ENCODE measurements around the gene SLC11A2. TPM values are rescaled to one million over a fixed set of nuclear protein-coding genes. Genes with fewer than 3 reads are reported as not detected.

Gene SLC11A2
- total and polyA plus RNA-seq, 9 of the 15 experiments (the other 6 are each of a cell fraction or from before 2014, with no cell fraction given) = 21.1 to 54.0 (median 32.9) TPM

DNA sequence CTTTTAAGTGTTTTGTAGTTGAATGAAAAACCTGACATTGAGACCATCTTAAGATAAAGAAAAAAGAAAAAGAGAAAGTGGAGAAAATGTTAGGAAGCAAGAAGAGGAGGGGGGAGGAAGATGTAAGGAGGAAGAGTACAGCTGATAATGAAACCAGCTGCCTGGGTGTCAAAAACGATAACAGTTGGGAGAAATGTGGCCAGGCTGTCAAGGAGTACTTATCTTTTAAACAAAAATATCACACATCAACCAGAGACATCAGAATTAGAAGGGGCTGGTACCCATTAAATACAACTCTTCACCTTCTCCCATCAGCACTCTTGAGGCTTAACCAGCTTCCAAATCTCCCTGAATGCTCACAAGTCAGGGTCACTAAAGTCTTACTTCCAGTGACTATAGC, 4.5 kb downstream of the SLC11A2 start (continued):
- TF ChIP-seq, protein P1, sequence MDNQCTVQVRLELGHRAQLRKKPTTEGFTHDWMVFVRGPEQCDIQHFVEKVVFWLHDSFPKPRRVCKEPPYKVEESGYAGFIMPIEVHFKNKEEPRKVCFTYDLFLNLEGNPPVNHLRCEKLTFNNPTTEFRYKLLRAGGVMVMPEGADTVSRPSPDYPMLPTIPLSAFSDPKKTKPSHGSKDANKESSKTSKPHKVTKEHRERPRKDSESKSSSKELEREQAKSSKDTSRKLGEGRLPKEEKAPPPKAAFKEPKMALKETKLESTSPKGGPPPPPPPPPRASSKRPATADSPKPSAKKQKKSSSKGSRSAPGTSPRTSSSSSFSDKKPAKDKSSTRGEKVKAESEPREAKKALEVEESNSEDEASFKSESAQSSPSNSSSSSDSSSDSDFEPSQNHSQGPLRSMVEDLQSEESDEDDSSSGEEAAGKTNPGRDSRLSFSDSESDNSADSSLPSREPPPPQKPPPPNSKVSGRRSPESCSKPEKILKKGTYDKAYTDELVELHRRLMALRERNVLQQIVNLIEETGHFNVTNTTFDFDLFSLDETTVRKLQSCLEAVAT (IDR thresholded peaks at IDR 0.05) = peak in 1 of 2 experiments; percentile 76; a peak in 1 of 4 replicates
- TF ChIP-seq TAF15 (IDR thresholded peaks at IDR 0.05; ENCODE audit: low read depth, low read length) = no peak
- TF ChIP-seq ETV6 (IDR thresholded peaks at IDR 0.05; ENCODE audit: borderline replicate concordance in 1 of 2, low read depth in 2 of 2, low read length in 1 of 2) = peak; percentile 63 to 83; a peak in 3 of 4 replicates
- no peak for TF ChIP-seq ETV6 (CRISPR knock-in tag; IDR thresholded peaks at IDR 0.05; ENCODE audit: borderline replicate concordance)
- TF ChIP-seq MYNN (IDR thresholded peaks at IDR 0.05) = peak; percentile 78
- TF ChIP-seq MYNN (CRISPR knock-in tag; IDR thresholded peaks at IDR 0.05) = no peak
- TF ChIP-seq, protein P2, sequence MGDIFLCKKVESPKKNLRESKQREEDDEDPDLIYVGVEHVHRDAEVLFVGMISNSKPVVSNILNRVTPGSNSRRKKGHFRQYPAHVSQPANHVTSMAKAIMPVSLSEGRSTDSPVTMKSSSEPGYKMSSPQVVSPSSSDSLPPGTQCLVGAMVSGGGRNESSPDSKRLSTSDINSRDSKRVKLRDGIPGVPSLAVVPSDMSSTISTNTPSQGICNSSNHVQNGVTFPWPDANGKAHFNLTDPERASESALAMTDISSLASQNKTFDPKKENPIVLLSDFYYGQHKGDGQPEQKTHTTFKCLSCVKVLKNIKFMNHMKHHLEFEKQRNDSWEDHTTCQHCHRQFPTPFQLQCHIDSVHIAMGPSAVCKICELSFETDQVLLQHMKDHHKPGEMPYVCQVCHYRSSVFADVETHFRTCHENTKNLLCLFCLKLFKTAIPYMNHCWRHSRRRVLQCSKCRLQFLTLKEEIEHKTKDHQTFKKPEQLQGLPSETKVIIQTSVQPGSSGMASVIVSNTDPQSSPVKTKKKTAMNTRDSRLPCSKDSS (IDR thresholded peaks at IDR 0.05; ENCODE audit: low read depth, partially characterized antibody) = no peak
- TF ChIP-seq NCOA4 (IDR thresholded peaks at IDR 0.05; ENCODE audit: partially characterized antibody) = no peak
- no peak for TF ChIP-seq EZH2 (IDR thresholded peaks at IDR 0.05; ENCODE audit: borderline replicate concordance, low read depth, low read length)
- no peak for TF ChIP-seq ZNF121 (CRISPR knock-in tag; conservative IDR thresholded peaks at IDR 0.05)
- TF ChIP-seq RBFOX2 (IDR thresholded peaks at IDR 0.05; ENCODE audit: low read depth, low read length) = no peak
- TF ChIP-seq, protein P3, sequence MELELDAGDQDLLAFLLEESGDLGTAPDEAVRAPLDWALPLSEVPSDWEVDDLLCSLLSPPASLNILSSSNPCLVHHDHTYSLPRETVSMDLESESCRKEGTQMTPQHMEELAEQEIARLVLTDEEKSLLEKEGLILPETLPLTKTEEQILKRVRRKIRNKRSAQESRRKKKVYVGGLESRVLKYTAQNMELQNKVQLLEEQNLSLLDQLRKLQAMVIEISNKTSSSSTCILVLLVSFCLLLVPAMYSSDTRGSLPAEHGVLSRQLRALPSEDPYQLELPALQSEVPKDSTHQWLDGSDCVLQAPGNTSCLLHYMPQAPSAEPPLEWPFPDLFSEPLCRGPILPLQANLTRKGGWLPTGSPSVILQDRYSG (tag; conservative IDR thresholded peaks at IDR 0.05; ENCODE audit: low read depth) = no peak
- TF ChIP-seq, protein P4, sequence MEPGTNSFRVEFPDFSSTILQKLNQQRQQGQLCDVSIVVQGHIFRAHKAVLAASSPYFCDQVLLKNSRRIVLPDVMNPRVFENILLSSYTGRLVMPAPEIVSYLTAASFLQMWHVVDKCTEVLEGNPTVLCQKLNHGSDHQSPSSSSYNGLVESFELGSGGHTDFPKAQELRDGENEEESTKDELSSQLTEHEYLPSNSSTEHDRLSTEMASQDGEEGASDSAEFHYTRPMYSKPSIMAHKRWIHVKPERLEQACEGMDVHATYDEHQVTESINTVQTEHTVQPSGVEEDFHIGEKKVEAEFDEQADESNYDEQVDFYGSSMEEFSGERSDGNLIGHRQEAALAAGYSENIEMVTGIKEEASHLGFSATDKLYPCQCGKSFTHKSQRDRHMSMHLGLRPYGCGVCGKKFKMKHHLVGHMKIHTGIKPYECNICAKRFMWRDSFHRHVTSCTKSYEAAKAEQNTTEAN (CRISPR knock-in tag; IDR thresholded peaks at IDR 0.05) = no peak
- no peak for TF ChIP-seq SRF (CRISPR knock-in tag; IDR thresholded peaks at IDR 0.05)
- TF ChIP-seq HEY1 (CRISPR knock-in tag; IDR thresholded peaks at IDR 0.05; ENCODE audit: borderline replicate concordance) = no peak
- TF ChIP-seq SIRT6 (IDR thresholded peaks at IDR 0.05; ENCODE audit: low read depth, low read length) = no peak
- TF ChIP-seq, protein P5, sequence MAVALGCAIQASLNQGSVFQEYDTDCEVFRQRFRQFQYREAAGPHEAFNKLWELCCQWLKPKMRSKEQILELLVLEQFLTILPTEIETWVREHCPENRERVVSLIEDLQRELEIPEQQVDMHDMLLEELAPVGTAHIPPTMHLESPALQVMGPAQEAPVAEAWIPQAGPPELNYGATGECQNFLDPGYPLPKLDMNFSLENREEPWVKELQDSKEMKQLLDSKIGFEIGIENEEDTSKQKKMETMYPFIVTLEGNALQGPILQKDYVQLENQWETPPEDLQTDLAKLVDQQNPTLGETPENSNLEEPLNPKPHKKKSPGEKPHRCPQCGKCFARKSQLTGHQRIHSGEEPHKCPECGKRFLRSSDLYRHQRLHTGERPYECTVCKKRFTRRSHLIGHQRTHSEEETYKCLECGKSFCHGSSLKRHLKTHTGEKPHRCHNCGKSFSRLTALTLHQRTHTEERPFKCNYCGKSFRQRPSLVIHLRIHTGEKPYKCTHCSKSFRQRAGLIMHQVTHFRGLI (CRISPR knock-in tag; IDR thresholded peaks at IDR 0.05) = no peak
- no peak for TF ChIP-seq SP2 (IDR thresholded peaks at IDR 0.05; ENCODE audit: extremely low read depth, low read depth, low read length, poor library complexity, severe bottlenecking)
- TF ChIP-seq, protein P6, sequence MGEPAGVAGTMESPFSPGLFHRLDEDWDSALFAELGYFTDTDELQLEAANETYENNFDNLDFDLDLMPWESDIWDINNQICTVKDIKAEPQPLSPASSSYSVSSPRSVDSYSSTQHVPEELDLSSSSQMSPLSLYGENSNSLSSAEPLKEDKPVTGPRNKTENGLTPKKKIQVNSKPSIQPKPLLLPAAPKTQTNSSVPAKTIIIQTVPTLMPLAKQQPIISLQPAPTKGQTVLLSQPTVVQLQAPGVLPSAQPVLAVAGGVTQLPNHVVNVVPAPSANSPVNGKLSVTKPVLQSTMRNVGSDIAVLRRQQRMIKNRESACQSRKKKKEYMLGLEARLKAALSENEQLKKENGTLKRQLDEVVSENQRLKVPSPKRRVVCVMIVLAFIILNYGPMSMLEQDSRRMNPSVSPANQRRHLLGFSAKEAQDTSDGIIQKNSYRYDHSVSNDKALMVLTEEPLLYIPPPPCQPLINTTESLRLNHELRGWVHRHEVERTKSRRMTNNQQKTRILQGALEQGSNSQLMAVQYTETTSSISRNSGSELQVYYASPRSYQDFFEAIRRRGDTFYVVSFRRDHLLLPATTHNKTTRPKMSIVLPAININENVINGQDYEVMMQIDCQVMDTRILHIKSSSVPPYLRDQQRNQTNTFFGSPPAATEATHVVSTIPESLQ (CRISPR knock-in tag; IDR thresholded peaks at IDR 0.05) = no peak
- peak; percentile 97 for TF ChIP-seq CBFA2T3 (IDR thresholded peaks at IDR 0.05)
